ENCODE measurements around the gene PSMD8.
"Not testable (repeated sequence)": the region's sequence is repeated elsewhere in the genome, so short reads cannot be mapped to it uniquely, and the experiment has no call there.

Gene PSMD8

GRCh38 chr19:38362076-38362945 is 12.1 kb upstream of the PSMD8 start:
- peak; percentile 33 for DNase-seq (ENCODE audit: low spot score)

GRCh38 chr19:38362946-38363688 is 11.3 kb upstream of the PSMD8 start:
- not testable (repeated sequence) for DNase-seq (ENCODE audit: low spot score)

GRCh38 chr19:38367041-38367440 is 7.3 kb upstream of the PSMD8 start:
- DNase-seq (ENCODE audit: low spot score) = no peak

DNA sequence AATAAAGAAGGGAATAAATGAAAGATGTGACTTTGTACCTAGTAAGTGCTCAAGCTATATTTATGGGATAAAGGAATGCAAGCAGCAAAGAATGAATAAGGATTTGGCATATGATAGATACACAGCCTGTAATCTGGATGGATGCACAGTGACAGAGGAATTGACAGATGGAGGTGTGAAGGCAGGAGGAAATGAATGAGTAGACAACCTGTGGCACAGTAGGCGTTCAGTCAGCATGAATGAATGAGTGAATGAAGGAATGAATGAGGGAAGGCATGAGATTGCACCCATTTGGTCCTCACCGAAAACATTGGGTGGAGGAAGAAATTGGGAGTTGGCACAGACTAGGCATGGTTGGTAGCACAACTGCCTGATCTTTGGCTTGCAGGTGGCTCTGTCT is 4.8 kb upstream of the PSMD8 start:
- DNase-seq (ENCODE audit: low spot score) = no peak

DNA sequence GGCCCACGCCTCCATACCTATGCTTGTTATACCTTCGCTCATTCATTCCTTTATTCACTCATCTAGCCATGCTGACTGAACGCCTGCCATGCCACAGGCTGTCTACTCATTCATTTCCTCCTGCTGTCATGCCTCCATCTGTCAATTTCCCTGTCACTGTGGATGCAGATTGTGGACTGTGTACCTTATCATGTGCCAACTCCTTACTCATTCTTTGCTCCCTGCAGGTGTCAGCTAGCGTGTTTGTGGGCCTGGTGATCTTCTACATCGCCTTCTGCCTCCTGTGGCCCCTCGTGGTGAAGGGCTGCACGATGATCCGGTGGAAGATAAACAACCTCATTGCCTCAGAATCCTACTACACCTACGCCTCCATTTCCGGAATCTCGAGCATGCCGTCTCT is 4.1 kb upstream of the PSMD8 start:
- no peak for DNase-seq (ENCODE audit: low spot score)

GRCh38 chr19:38371081-38371480 is 3.3 kb upstream of the PSMD8 start:
- no peak for DNase-seq (ENCODE audit: low spot score)

DNA sequence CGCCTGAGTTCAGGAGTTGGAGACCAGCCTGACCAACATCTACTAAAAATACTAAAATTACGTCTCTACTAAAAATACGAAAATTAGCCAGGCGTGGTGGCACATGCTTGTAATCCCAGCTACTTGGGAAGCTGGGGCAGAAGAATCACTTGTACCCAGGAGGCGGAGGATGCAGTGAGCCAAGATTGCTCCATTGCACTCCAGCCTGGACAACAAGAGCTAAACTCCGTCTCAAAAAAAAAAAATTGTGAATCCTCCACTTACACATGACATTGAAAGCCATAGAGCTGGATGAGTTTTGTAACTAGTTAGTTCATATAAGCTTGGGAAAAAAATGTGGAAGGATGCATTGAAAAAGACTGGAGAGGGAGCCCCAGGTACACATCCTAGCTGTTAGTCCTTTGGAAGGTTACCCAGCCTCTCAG is 452 bp upstream of the PSMD8 start:
- no peak for DNase-seq (ENCODE audit: low spot score)

DNA sequence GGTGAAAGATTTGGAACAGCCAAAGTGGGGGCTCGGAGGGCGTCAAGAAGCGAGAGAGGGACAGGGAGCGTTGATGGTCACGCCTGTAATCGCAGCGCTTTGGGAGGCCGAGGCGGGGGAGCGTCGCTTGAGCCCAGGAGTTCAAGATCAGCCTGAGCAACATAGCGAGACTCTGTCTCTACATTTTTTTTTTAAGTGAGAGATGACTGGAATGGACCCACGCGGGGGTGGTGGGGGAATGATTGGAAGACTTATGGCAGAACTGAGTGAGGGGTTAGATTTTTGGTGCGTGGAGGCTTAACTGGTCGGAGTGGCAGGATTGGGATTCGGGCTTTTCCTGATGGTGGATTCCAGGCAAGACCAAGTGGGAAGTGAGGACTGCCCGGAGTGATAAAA is 725 bp downstream of the PSMD8 start:
- no peak for DNase-seq (ENCODE audit: low spot score)

DNA sequence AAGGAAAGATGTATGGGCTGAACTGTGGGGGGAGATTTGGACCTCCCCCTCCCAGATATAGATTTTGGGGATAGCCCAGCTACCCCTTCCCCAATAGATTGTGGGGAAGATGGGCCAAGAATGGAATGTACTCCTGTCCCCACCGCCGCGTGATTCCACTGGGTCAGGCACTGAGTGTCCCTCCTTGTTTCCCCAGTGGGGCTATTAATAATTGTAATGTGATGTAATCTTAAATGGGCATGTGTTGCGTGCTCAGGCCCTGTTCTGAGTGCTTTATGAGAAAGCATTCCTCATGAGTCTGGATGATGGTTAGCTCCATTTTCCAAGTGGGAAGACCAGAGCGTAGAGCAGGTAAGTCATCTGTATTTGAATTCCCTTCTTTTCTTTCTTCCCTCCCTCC is 1.4 kb downstream of the PSMD8 start:
- DNase-seq (ENCODE audit: low spot score) = no peak

GRCh38 chr19:38376576-38376975 is 2.2 kb downstream of the PSMD8 start:
- no peak for DNase-seq (ENCODE audit: low spot score)

GRCh38 chr19:38377052-38377451 is 2.7 kb downstream of the PSMD8 start:
- no peak for DNase-seq (ENCODE audit: low spot score)

DNA sequence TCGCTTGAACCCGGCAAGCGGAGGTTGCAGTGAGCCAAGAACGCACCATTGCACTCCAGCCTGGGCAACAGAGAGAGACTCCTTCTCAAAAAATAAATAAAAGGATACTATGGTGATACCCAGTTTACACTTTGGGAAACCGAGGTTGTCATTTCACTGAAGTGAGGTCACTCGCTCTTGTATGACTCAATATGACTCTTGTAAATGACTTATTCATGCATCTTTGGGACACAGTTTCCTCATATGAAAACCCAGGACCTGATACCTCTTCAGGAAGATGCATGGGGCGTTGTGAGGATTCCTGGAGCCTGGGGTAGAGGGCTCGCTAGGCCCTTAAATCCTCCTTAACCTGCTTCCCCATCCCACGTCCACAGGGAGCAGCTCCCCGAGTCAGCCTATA is 4.5 kb downstream of the PSMD8 start:
- DNase-seq (ENCODE audit: low spot score) = no peak

DNA sequence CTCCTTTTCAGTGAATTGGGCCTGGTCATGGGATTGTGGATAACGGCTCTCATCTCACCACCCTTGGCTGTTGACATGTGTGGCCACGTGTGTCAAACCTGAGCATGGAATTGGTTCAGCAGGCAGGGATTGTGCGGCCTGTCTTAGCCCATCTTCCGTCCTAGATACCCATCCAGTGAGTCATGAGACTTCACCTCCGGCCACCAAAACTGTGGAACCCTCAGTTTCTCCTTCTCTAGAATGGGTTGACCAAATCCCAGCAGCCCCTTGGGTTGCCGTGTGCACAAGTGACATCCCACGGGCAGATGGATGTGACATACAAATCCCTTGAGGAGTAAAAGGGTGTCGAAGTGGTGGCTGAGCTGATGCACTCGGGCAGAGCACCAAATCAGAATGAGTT is 6.8 kb downstream of the PSMD8 start:
- no peak for DNase-seq (ENCODE audit: low spot score)

DNA sequence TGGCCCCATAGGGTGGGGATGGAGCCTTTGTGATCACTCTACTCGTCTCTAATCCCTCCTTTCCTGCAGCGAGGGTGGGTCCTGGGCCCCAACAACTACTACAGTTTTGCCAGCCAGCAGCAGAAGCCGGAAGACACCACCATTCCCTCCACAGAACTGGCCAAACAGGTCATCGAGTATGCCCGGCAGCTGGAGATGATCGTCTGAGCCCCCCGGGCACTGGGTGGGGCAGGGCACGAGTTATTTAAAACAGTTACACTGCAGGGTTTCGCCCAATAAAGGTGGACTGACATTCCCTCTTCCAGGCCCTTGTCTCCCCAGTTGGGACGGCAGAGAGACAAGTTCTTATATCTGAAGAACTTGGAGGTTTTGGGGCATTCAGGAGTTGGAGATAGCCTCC is 8.8 kb downstream of the PSMD8 start:
- DNase-seq (ENCODE audit: low spot score) = no peak

DNA sequence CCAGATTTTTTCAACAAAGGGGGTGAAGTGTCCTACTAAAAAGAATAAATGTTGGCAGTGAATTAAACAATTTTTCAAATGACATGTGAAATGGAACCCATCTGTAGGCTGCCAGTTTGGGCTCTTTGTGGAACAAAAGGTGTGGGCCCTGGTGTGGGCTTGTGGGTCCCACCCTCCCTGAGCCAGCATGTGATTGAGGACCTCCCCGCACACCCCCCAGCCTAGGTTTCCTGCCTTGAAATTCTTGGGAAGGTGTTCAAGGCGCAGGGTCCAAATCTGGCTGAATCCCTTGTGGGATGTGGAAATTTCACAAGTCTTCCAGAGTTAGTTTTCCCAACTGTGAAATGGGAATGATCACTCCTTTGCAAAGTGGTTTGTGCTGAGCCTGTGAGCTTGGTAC is 9.4 kb downstream of the PSMD8 start:
- DNase-seq (ENCODE audit: low spot score) = no peak

- peak; percentile 35 for DNase-seq (ENCODE audit: low spot score)
Measured at GRCh38 chr19:38384209-38385027, 10.0 kb downstream of the PSMD8 start.

GRCh38 chr19:38385057-38385803 is 10.9 kb downstream of the PSMD8 start:
- DNase-seq (ENCODE audit: low spot score) = no peak

- DNase-seq (ENCODE audit: low spot score) = no peak
Measured at GRCh38 chr19:38385804-38386257, 11.5 kb downstream of the PSMD8 start.

- DNase-seq (ENCODE audit: low spot score) = no peak
Measured at GRCh38 chr19:38386300-38386970, 12.1 kb downstream of the PSMD8 start.

- no peak for DNase-seq (ENCODE audit: low spot score)
Measured at GRCh38 chr19:38386971-38387549, 12.7 kb downstream of the PSMD8 start.

All from hematopoietic multipotent progenitor cell treated with erythropoietin and hydrocortisone succinate and interleukin-3 and kit ligand, for 17 days (in vitro differentiated cells).